ENCODE data around the gene GCLC.
"Not testable (repeated sequence)": the region's sequence is repeated elsewhere in the genome, so short reads cannot be mapped to it uniquely, and the experiment has no call there.

GCLC gene

DNA sequence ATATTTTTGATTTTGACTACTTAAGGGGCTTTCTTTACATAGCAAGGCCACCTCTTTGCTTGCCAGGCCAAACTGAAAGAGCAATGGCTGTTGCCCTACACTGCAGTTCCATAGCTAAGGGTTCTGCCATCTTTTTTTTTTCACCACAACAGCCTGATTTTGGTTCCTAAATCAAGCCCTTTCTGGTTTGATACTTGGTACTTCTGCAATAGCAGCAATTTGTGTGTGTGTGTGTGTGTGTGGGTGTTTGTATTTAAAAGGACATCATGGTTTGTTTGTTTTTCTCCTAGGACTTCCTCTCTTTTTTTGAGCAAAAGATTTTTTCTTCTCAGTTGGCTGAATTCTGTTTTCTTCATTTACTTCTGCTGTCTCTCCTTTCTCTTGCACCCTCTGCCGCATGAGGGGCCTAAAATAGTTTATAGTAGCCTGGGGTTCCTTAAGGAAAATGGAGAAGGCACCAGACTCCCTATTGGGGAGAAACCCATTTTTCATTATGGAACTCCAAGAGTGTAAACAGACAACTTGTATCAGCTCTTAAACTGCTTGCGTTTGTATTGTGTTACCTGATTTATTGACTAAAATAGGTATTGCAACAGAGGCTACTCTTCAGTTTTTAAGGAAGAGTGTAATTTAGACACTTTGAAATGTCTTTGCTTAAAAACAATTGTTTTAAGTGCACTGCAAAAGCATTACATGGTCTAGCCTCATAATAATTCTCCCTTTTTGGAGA lies 12.2 kb upstream of the GCLC start:
- no peak for DNase-seq (ENCODE audit: low spot score)

DNA sequence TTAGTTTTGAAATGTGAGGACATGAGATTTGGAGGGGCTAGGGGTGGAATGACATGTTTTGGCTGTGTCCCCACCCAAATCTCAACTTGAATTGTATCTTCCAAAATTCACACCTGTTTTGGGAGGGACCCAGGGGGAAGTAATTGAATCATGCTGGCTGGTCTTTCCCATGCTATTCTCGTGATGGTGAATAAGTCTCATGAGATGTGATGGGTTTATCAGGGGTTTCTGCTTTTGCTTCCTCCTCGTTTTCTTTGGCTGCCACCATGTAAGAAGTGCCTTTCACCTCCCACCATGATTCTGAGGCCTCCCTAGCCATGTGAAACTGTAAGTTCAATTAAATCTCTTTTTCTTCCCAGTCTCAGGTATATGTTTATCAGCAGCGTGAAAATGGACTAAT lies 8.7 kb upstream of the GCLC start:
- DNase-seq (ENCODE audit: low spot score), result not testable (repeated sequence)

DNA sequence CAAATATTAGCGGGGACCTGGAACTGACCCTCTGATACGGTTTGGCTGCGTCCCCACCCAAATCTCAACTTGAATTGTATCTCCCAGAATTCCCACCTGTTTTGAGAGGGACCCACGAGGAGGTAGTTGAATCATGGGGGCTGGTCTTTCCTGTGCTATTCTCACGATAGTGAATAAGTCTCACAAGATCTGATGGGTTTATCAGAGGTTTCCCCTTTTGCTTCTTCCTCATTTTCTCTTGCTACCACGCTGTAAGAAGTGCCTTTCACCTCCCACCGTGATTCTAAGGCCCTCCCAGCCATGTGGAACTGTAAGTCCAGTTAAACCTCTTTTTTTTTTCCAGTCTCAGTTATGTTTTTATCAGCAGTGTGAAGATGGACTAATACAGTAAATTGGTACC lies 6.8 kb upstream of the GCLC start:
- DNase-seq (ENCODE audit: low spot score), result not testable (repeated sequence)

DNA sequence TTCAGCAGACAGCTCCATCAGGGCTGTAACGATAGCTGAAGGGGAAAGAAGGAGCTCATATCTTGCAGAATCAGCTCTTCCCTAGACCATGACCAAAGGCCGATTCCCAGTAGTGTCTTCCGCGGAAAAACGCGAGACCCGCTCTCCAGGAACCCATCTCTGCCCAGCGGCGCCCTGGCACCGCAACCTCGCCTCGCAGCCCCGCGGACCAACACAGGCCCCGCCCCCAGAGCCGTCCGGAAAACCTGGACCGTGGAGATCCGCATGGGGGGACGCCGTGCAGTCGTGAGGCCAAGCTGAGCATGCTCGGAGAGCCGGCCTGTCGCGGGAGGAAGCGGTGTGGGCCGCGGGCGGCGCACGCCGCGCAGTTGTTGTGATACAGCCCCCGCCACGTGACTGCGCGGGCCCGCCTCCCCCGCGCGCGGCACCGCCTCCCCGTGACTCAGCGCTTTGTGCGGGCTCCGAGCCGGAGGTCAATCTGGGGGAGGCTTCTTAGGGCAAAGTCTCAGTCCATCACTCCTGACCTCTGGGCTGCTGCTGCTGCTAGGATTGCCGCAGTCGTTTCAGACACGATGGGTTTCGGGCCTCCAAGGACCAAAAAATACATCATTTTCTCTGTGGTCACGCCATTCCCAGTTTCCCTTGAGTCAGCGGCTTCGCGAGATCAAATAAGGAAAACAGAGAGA lies 3.1 kb upstream of the GCLC start:
- DNase-seq (ENCODE audit: low spot score), result peak; percentile 96

DNA sequence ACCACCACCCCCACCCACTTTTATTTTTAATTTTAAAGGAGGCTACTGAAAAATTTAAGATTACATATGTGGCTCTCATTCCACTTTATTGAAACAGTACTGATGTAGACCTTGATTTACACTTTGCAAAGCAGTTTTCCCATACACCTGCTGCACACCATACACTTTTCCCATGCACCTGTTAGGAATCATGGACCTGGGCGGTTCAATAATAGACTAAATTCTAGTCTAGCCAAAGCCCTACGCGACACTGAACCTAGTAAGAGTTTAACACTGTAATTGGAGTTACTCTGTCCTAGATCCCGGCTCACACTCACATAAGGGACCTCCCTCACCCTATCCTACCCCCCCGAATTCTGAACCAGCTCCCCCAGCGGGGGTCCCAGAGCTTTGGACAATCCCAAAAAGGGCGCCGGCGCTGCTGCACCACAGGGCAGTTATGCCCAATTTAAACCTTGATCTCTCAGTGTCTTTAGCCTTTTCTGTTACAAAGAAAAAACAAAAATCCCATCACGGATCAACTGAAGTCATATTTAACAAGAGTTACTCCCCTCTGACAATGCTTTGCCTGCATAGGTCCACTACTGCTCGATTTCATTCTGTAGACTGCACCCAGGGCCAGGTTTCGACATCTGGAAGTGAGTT lies 2.4 kb upstream of the GCLC start:
- DNase-seq (ENCODE audit: low spot score), result no peak

DNA sequence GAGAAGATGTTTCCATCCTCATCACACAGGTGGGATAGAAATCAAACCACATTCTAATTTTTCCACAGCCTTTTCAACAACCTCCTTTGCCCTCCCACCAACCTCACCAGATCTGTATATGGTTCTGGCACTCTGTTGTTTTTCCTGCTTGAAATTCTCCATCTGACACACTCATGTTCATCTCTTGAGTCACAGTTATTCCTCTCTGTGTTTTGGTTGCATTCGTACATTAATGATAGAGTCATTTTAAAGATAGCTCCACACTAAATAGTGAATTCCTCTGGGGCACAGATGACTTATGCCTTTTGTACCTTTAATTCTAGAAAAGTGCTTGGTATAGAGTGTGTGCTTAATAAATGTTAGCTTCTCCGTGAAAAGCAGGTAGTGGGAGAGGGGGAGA lies 1.4 kb upstream of the GCLC start:
- DNase-seq (ENCODE audit: low spot score), result no peak

DNA sequence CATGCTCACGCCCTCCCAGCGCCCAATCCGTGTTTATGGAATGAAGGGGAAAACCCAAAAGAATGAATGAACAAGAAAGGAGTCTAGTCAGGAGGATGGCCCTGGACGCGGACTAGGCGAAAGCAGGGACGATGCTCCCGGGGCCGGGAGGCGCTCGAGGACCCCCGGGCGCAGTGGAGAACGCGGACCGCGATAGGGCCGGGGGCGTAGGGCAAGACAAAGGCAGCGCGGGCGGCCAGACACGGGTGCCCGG lies 758 bp downstream of the GCLC start:
- no peak for DNase-seq (ENCODE audit: low spot score)

DNA sequence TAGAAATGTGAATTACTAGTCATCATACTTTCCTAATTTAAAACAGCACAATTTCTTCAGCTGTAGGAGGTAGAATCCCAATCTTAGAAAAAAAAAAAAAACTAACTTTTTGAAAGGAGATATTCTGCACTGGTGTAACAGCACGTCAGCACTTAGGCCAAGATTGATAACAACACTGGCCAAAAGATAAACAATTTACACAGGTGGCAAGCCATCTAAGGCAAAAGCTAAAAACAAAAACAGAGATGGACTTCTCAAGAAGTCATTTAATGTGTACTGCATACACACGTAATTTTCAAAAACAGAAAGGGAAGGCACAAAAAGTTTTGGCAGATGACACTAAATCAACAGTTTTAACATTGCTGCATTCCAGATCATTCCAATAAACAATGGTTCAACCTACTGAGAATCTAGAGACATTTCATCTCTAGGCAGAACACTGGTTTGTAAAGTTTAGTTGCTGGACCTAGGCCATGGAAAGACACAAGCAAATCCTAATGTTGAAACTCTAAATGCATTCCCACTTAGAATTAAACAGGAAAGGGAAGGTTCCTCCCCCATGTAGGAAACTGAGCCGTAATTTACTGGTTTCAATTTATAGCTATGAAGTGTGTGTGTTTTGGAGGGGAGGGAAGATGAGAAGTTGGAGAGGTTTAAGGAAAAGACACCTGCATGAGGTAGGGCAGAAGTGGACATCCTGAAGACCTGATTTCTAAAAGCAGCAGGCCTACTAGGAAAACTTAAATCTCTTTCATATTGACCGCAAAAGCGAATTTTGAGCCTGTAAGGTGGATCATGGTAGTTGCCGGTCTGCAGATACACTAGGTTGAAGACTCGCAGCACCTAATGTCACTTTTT lies 1.3 kb downstream of the GCLC start:
- no peak for DNase-seq (ENCODE audit: low spot score)

DNA sequence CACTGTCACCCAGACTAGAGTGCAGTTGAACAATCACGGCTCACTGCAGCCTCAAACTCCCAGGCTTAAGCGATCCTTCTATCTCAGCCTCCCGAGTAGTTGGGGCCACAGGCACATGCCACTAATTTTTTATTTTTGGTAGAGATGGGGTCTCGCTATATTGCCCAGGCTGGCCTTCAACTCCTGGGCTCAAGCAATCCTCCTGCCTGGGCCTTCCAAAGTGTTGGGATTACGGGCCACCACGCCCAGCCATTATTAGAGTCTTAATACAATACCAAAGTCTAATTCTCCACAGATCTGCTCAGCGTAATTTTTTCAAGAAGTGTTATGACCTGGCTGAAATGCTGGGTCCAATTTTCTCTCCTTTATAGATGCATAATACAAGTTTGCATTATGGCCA lies 3.0 kb downstream of the GCLC start:
- DNase-seq (ENCODE audit: low spot score), result no peak

DNA sequence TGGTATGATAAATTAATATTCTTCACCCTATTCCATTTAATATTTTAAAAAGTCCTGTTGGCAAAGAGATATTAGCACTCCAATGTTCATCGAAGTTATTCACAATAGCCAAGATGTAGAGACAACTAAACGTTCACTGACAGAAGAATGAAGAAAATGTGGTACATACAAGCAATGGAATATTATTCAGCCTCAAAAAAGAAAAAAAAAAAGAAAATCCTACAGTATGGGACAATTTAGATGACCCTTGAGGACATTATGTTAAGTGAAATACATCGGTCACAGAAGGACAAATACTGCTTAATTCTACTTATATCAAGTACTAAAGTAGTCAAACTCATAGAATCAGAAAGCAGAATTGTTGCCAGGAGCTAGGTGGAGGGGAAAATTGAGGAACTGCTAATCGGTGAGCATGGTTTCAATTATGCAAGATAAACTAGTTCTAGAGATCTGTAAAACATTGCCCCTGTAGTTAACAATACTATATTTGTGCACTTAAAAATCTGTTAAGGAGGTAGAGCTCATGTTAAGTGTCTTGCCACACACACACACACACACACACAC lies 4.7 kb downstream of the GCLC start:
- DNase-seq (ENCODE audit: low spot score), result no peak

DNA sequence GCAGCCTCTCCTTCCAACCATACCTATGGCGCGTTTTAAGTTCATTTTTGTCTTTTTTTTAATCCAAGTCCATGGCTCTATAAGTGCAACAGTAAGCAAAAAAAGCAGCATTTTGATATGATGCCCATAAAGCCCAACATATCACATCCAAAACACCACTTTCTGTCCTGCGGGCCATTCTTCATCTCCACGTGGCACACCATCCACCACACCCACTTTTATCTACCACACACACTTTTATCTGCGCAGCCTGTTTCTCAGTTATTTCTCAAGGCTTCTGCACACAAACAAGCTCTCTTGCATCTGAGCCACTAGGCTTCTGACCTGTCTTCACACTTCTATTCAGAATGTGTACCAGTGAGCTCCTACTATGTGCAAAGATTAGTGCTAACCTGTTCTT lies 5.3 kb downstream of the GCLC start:
- no peak for DNase-seq (ENCODE audit: low spot score)

DNA sequence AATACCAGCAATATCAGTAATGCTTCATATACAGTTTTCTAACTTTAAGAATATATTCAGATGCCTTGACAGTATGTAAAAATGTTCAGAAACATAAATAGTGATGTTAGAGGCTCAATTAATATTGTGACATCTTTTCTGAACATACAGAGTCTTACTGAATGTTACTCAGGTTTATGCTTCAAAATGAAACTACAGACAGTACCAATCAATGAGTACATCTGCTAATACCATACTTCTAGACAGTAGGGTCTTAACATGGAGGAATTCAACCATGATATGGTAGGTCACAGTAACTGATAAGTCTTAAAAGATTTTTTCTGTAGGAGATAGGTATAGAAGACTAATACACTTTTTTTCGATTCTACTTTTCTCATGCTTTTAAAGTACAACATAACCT lies 8.3 kb downstream of the GCLC start:
- DNase-seq (ENCODE audit: low spot score), result no peak

DNA sequence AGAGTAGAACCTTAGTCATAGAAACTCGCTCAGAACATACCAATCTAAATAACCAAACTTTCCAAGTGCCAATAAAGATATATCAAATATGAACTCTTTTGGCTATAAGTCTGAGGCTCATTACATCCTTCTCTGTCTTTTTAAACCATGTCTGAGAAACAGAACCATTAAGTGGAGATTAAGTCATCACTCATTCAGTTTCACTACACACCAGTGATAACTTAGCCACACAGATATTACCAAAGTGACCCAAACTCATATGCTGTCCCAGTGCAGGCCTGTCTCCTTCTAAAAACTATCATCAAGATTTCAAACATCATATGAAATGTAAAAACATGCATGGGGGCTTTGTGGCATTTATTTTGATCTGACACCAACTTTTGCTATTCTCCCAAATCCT lies 12.0 kb downstream of the GCLC start:
- no peak for DNase-seq (ENCODE audit: low spot score)

DNA sequence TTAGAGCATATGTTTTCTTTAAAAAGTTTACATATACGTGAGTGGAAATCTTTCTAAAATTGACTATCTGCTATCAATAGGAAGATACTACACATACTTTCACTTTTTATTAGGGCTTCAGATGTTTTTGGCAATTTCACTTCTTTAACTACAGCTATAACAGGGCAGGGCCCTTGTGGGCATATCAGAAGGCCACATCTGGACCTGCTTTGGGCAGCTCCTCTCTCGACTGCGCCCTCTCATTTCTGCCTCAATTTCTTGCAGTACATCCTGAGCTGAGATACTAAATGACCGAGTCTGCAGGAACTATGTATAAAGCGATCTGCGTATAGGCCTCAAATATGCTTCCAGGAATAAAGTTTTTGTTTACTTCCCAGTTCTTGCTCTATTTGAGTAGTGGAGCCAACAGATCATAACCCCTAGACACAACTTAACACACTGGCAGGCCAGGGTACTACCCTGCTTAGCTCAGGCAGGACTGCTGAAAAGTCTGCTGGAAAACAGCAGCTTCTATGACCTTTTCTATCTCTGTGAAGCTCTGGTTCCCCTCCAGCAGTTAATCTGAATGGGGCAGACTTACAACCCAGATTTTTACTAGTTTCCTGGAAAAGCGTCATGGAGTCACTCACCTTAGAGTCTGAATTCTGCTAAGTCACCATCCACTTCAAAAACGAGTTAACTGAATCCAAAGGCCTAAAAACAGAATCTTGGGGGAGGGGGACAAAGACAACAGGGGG lies 12.7 kb downstream of the GCLC start:
- DNase-seq (ENCODE audit: low spot score), result no peak

DNA sequence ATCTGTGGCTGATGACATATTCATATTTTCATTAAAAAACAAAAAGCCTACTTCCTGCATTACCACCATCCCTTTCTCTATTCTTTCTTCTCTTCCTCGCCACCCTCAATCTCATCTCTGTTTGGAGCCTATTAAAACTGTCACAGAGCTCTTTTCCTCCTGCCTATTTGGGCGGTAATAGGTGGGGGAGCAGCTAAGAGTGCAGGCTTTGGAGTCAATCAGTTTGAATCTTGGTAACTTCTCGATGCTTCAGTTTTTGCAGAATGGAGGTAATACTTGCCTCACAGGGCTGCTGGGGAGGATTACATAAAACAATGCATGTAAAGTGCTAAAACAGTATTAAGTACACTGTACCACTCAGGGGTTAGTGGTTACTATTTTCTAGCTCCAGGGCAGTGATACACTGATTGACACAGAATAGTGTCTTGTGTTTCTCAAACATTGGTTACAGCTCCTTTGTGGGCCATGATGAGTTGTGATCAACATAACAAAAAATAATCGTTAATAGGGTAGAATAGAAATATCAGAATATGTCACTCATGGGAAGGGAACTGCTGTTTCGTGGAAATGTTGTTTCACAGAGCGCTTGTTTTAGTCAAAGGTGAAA lies 14.0 kb downstream of the GCLC start:
- no peak for DNase-seq (ENCODE audit: low spot score)

DNA sequence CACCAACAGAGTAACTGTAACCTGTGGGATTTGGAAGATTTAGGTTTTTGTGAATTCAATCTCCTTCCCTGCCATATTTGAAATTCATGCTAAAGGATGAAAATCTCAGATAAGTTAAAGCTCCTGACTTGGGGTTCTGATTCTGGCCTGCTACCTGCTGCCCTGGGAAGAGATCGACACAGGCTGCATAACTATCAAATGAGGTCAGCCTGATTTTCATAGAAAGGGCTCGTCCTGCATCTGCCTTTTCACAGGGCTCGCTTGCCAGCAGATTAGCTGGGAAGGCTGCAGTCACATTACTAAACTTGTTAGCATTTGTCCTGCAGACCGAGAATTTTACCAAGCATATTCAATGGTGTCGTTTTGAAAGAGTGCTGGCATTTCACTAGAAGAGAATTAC lies 14.6 kb downstream of the GCLC start:
- no peak for DNase-seq (ENCODE audit: low spot score)

DNA sequence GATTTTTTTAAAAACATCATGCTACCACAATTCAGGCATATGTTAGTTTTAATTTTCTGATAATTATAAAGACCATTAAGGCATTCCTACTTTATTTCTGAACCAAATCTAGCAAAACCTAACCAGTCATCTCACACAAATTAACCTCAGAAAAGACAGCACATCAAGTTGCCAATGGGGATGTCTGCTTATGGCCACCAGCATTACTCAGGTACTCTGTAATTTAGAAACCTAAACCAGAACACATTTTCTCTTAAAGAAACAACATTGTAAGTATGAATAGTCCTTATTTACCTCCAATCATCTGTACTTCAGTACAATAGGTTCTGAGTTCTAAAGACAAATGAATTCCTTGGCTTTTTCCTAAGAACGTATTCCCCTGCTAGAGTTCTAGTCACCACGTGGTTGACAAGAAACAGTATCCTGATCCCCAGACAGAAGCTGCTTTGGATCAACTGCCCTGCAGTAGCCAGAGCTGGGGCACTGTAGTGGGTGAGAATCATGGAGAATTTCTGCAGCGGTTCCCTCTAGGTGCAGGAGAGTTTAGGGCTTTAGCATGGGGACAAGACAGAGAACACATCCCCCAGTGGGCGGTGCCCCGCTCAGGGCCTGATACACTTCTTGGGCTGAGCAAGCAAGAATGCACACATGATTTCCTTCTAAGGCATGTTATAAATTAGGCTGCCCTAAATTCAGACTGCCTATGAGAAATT lies 15.4 kb downstream of the GCLC start:
- DNase-seq (ENCODE audit: low spot score), result no peak

DNA sequence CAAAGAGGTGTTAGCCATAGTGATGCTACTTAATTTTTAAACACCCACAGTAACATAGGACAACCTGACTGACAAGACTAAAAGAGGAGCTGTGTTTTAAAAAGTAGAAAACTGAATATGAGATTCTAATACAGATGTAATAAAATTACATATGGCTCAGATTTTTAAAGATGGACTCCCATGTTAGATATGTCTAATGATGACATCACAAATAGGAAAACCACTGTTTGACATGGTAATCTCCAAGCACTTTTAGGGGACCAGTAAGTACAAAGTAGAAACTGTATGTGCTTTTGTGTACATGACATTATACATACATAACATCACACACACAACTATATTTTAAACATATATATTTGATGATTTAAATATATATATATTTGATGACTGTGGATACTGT lies 16.8 kb downstream of the GCLC start:
- no peak for DNase-seq (ENCODE audit: low spot score)

DNA sequence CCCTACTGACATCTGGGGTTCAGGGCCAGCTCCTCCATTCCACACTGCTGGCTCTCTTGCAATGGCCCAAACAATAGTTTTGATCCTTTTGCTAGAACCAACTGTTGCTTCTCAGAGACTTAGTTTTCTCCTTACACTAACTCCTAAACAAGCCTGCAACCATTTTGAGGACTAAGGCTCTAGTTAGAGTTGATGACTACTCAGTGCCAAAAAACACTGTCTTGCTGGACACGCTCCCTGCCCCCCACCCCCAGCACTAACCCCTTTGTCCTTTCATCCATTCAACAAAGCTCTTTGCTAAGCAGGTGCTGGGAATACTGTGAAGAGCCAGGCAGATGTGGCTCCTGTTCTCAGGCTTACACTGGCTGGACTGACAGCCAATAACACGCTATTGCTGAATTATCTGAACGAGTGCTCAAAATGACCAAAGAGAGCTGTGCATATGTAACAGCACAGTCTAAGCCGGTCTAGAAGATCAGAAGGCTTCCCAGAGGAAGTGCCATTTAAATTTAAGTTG lies 17.6 kb downstream of the GCLC start:
- no peak for DNase-seq (ENCODE audit: low spot score)

DNA sequence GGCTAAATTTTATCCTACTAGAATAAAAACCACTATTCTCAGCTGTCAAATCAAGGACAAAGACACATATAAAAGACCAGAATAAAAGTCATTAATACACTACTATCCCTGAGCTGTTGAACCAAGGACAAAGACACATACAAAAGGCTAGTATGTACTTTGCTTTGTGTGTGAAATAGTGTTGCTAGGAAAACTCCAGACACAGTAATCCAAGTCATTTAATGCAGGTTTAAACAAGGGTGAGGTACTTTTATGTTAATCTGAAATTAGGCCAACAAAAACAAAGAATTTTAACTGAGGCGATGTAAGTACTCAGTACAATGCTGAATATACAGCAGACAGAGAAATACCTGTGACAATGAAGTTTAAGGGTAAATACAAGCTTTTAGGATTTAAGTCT lies 18.9 kb downstream of the GCLC start:
- DNase-seq (ENCODE audit: low spot score), result no peak

DNA sequence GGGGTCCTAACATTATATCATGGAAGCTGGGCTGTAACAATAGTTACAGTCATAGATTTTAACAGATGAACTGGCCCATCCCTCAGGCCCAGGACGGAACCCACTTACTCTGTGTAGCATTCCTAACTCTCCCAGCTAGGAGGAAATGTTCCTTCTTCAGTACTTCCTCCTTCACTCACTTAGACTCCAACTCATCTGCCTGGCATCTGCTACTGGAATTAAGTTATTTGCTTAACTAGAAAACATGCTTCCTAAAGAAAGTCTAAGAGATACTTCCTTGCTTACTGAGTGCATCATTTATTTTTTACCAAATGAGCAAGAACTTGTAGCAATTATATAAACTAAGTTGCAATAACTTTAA lies 20.5 kb downstream of the GCLC start:
- no peak for DNase-seq (ENCODE audit: low spot score)

Measured in ecto neural progenitor cell (in vitro differentiated cells).